OCI-LY3 (cell line): ENCODE results near the gene GALNT10.
A peak's percentile ranks its signal among the peaks of the same experiment; 100 is the strongest.

ENCODE experiments used
- H2AFZ ChIP-seq: fragments of 200-600, 300-600 bp; shearing (Covaris generic); 2 replicates; pipeline ENCODE4 v1.6.0; 2014; ENCODE audit warnings: antibody characterized with exemption, low read depth, low read length
- H3K27ac ChIP-seq: fragments of 200-600, 300-600 bp; sonication (generic); 2 replicates; pipeline ENCODE4 v1.5.1; 2014; ENCODE audit warnings: mild to moderate bottlenecking, low read length, moderate library complexity, mixed read lengths
- H3K27me3 ChIP-seq: fragments of 200-600, 300-600 bp; sonication (generic); 2 replicates; pipeline ENCODE4 v1.6.1; 2014; ENCODE audit warnings: low read depth, low read length, mixed read lengths
- H3K36me3 ChIP-seq: fragments of 200-600, 300-600 bp; sonication (generic); replicated peaks from 2 replicates; pipeline ENCODE3; 2014; ENCODE audit warnings: low read depth, low read length, mixed read lengths
- H3K4me1 ChIP-seq: fragments of 300-600, 200-600 bp; sonication (generic); 2 replicates; pipeline ENCODE4 v1.6.1; 2014; ENCODE audit warnings: low read length, mixed read lengths
- H3K4me2 ChIP-seq: fragments of 200-600, 300-600 bp; sonication (generic); 2 replicates; pipeline ENCODE4 v1.6.1; 2014; ENCODE audit warnings: low read length, mixed read lengths
- H3K4me3 ChIP-seq: fragments of 300-600, 200-600 bp; sonication (generic); 2 replicates; pipeline ENCODE4 v1.5.1; 2014; ENCODE audit warnings: antibody characterized with exemption, mild to moderate bottlenecking, low read length, moderate library complexity
- H3K79me2 ChIP-seq: fragments of 300-600, 200-600 bp; shearing (Covaris generic); 2 replicates; pipeline ENCODE4 v1.6.1; 2014; ENCODE audit warnings: mild to moderate bottlenecking, low read length, mixed read lengths
- H3K9ac ChIP-seq: fragments of 300-600, 200-600 bp; shearing (Covaris generic); 2 replicates; pipeline ENCODE4 v1.6.0; 2014; ENCODE audit warnings: mild to moderate bottlenecking, low read length, moderate library complexity
- H3K9me3 ChIP-seq: fragments of 200-600, 300-600 bp; shearing (Covaris generic); 2 replicates; pipeline ENCODE4 v1.6.1; 2014; ENCODE audit warnings: low read length, mixed read lengths; ENCODE audit not compliant: insufficient read depth
- H4K20me1 ChIP-seq: fragments of 200-600, 300-600 bp; sonication (generic); 2 replicates; pipeline ENCODE4 v1.6.1; 2016; ENCODE audit warnings: low read length, mixed read lengths; ENCODE audit not compliant: insufficient read depth
- CTCF ChIP-seq: fragments of 200-600, 300-600 bp; sonication (generic); IDR thresholded peaks from 2 replicates; pipeline ENCODE4 v1.5.1; 2014; ENCODE audit warnings: antibody characterized with exemption, low read length, low read depth
- EZH2phosphoT487 ChIP-seq: fragments of 200-600 bp; shearing (Covaris generic); IDR thresholded peaks from 2 replicates; pipeline ENCODE4 v1.6.1; 2018; ENCODE audit warnings: antibody characterized with exemption, mixed run types, low read depth

GALNT10 gene

DNA sequence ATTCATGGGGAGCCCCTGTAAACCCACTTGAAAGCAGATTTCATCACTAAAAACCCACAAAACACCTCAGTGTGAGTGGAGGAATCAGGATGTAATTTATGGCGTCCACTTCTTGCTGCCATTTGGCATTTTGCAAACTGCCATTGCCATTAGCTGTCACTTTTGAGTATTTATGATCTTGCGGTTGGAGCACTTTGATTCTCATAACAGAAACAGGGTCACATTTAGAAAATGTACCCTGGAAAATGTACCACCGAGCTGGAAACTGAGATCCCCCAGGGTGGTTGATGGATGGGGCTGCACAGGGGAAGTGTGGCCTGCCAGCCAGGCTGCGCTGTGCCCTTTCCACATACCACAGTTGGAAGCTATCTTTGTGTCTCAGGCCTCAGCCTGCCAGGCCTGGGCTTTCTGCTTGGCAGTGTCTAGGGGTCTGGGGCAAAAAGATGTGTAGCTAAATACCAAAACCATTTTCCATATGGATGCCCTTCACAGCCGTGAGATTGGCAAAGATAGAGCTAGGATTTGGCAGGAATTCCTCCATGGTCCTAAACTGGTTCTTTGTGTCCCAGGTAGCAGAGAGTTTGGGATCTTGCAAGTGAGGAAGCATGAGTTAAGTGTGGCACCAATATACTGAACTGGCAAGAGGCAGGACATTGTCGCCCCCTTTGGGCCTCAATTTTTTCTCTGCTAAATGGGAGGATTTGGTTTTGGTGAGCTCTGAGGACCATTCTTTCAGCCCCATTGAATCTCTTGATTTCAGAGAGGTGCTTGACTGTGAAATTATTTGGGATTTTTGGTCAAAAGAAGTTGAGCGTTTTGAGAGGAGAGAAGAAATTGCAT is 46.2 kb downstream of the GALNT10 start:
- Histone ChIP-seq H3K9ac (no peak overlapping the region), H2AFZ (no peak overlapping the region), H4K20me1 (no peaks in the 10 kb centered on the region), H3K27ac (no peak overlapping the region), H3K27me3 (no peaks in the 10 kb centered on the region), H3K4me2 (no peak overlapping the region), H3K4me1 (peaks cover 12% of the 10 kb centered on the region), H3K9me3 (no peaks in the 10 kb centered on the region), H3K79me2 (no peaks in the 10 kb centered on the region), H3K4me3 (no peak overlapping the region), H3K36me3 (no peaks in the 10 kb centered on the region)
- TF ChIP-seq CTCF (peak; percentile 50), EZH2phosphoT487 (no peak)

DNA sequence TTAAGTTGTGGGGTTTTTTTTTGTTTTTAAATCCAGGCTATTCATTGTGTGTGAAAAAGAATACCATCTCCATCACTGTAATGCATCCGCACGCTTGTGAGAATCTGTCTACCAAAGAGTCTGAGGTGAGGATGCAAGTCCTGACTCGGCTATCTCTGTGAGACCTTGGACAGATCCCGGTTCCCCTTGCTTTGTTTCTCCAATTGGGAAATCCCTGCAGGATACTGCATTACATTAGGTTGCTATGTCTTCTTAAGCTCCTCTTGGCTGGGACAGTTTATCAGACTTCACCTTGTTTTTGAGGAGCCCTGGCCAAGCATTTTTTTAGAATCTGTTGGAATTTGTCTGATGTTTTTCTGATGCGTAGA is 46.8 kb downstream of the GALNT10 start:
- Histone ChIP-seq H3K36me3 (no peaks in the 10 kb centered on the region), H3K27me3 (no peaks in the 10 kb centered on the region), H3K4me3 (no peak overlapping the region), H4K20me1 (no peaks in the 10 kb centered on the region), H3K27ac (no peak overlapping the region), H3K9ac (no peak overlapping the region), H3K79me2 (no peaks in the 10 kb centered on the region), H2AFZ (no peak overlapping the region), H3K9me3 (no peaks in the 10 kb centered on the region), H3K4me2 (no peak overlapping the region), H3K4me1 (peaks cover 12% of the 10 kb centered on the region)
- no peak for TF ChIP-seq EZH2phosphoT487
- no peak for TF ChIP-seq CTCF

- Histone ChIP-seq H2AFZ (no peak overlapping the region), H3K27ac (no peak overlapping the region), H4K20me1 (no peaks in the 10 kb centered on the region), H3K9me3 (no peaks in the 10 kb centered on the region), H3K4me2 (no peak overlapping the region), H3K79me2 (no peaks in the 10 kb centered on the region), H3K4me1 (peaks cover 18% of the 10 kb centered on the region), H3K36me3 (no peaks in the 10 kb centered on the region), H3K4me3 (no peak overlapping the region), H3K9ac (no peak overlapping the region), H3K27me3 (no peaks in the 10 kb centered on the region)
- no peak for TF ChIP-seq EZH2phosphoT487
- TF ChIP-seq CTCF = no peak
Observed at GRCh38 chr5:154237946-154238345, 47.4 kb downstream of the GALNT10 start.

- Histone ChIP-seq H3K9ac (no peak overlapping the region), H4K20me1 (no peaks in the 10 kb centered on the region), H3K4me3 (peak overlapping the region; percentile 43; the same call in 1 of the 2 replicates), H3K4me2 (peak overlapping the region; percentile 39), H3K4me1 (peaks cover 24% of the 10 kb centered on the region), H3K79me2 (no peaks in the 10 kb centered on the region), H3K27ac (no peak overlapping the region), H3K9me3 (no peaks in the 10 kb centered on the region), H3K27me3 (no peaks in the 10 kb centered on the region), H3K36me3 (no peaks in the 10 kb centered on the region), H2AFZ (no peak overlapping the region)
- no peak for TF ChIP-seq EZH2phosphoT487
- no peak for TF ChIP-seq CTCF
Observed at GRCh38 chr5:154238776-154239481, 48.4 kb downstream of the GALNT10 start.
